DMS79 treated with DMSO at 0.1 percent for 48 hours (cell line): Measurements from ENCODE around the gene TMEM109.

Source experiments
- DNase-seq: peaks from one replicate; lab custom pipeline; 2025; lab: John Stamatoyannopoulos, UW

The TMEM109 gene

DNA sequence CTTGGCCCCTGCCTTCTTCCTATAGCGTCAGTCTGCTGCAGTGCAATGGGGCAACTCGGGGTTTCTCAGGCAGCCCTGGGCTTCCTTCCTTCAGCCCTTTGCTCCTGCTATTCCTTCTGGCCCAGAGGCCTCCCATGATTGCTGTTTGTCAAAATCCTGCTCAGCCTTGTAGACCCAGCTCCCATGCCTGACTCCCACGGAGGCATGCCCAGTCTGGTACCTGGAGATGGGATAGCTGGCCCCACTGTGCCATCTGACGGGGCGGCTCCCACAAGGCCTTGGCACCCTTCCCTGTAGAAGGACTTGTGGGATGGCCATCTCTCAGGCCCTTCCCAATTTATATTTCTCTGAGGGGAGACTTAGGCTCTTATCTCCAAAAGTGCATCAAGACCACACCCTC is 56.9 kb downstream of the TMEM109 start:
- no peak for DNase-seq

DNA sequence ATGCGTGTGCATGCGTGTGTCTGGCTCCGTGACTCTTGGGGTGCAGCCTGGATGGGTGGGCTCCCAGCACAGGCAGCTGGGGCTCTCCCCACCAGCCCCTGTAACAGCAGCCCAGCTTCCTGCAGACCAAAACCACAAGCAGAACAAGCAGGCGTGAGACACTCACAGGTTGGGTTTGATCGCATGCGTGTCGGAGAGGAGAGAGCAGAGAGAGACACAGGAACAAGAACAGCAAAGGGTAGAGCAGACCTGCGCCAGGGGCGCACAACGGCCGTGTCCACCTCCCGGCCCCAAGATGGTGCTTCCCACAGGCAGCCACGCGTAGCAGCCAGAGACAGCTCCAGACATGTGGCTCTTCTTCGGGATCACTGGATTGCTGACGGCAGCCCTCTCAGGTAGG is 57.6 kb downstream of the TMEM109 start, which contains the start of gene CD6:
TSS of gene CD6 (plus strand) at position 161 of the 400 bp plus-strand sequence. CDS start at position 347, 186 bp downstream.
- no peak for DNase-seq

DNA sequence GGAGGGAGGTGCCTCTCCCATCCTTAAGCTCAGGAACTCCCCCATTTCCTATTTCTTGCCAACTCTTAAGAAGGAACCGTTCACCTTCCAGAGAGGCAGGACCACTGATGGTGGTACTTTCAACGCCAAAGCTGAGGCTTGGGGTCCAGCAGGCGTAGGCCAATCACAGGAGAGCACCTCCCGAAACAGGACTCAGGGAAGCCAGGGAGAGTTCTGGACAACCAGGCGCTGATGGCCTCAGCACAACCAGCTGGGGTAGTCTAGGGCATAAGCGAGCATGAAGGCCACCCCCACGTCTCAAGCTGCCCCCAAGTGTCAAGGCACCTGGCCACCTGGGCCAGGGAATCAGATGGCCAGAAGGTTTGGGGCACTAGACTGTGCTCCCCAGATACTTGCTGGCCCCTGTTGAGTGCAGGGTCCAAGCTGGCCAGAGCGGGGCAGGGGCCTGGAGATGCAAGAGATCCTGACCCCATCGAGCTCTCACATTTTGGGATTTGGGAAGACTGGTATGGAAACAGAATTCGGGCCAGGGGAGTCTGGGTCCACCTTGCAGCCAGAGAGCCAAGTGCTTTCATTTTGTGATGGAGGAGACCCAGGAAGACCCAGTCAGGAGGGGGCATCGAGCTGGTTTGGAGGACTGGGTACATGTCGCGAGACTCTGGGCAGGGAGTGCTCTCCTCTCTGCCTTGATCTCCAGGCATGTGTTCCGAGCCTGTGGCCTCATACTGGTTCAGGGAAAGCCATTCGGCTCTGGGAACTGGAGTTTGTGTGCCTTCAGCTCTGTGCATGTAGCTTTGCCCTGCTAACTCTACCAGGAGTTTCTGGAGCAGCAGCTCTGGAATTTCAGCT is 58.4 kb downstream of the TMEM109 start:
- no peak for DNase-seq
